Activated naive CD4-positive, alpha-beta T cell treated with anti-CD3 and anti-CD28 coated beads, Interleukin-2, amount 10 ng/mL, durations not matched to agents 7 days and 5 days (primary cell): ENCODE results near the gene TPM4.
A peak's percentile ranks its signal among the peaks of the same experiment; 100 is the strongest.
"Not testable (repeated sequence)": the region's sequence is repeated elsewhere in the genome, so short reads cannot be mapped to it uniquely, and the experiment has no call there.

ENCODE experiments used
- CTCF ChIA-PET: fragments of 350-600 bp; sonication (Branson Sonifier 250); formaldehyde crosslinking; loops from one replicate; lab custom pipeline; 2021; ENCODE audit warnings: antibody characterized with exemption; lab: Charles Lee
- DNase-seq: peaks from one replicate; pipeline ENCODE4 v3.0.0-alpha.2; 2020
- H3K27ac Mint-ChIP-seq: one replicate; pipeline ENCODE4 v1.8.0; 2021; ENCODE audit warnings: mild to moderate bottlenecking, moderate library complexity, mixed read lengths
- H3K27me3 Mint-ChIP-seq: one replicate; pipeline ENCODE4 v1.8.0; 2021; ENCODE audit warnings: mild to moderate bottlenecking, mixed read lengths
- H3K36me3 Mint-ChIP-seq: one replicate; pipeline ENCODE4 v1.8.0; 2021; ENCODE audit warnings: mixed read lengths
- H3K4me1 Mint-ChIP-seq: one replicate; pipeline ENCODE4 v1.8.0; 2021; ENCODE audit warnings: mixed read lengths
- H3K4me3 Mint-ChIP-seq: one replicate; pipeline ENCODE4 v1.8.0; 2021; ENCODE audit warnings: mild to moderate bottlenecking, moderate library complexity, mixed read lengths
- H3K9me3 Mint-ChIP-seq: one replicate; pipeline ENCODE4 v1.8.0; 2021; ENCODE audit warnings: mixed read lengths

TPM4 gene

DNA sequence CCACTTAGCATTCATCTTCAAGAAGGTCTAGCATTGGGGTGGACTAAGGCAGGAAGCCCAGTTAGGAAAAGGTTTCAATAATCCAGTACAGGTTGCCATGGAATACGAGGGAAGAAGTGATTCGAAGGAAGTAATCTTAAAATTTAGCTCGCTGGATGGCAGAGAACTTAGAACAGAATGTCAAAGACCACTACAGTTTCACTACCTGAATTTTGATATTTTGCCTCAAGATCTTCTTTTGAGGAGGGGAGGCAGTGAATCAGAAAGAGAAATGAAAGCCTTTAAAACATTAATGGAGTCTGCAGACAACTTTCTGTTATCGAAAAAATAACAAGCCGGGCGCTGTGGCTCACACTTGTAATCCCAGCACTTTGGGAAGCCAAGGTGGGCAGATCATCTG, 28.4 kb downstream of the TPM4 start:
- H3K36me3 Mint-ChIP-seq = peaks cover 37% of the 10 kb centered on the region
- DNase-seq = no peak
- no peak overlapping the region for H3K27ac Mint-ChIP-seq
- no peak overlapping the region for H3K4me3 Mint-ChIP-seq
- no peaks in the 10 kb centered on the region for H3K27me3 Mint-ChIP-seq
- peaks cover 3% of the 10 kb centered on the region for H3K4me1 Mint-ChIP-seq
- no peaks in the 10 kb centered on the region for H3K9me3 Mint-ChIP-seq
- CTCF ChIA-PET = interaction anchor here (0.7 to 1.9 kb wide), 3 partner anchors 10 to 63 kb away, joined by 3 to 7 read pairs (median 5); no protein-coding TSS in a partner anchor

DNA sequence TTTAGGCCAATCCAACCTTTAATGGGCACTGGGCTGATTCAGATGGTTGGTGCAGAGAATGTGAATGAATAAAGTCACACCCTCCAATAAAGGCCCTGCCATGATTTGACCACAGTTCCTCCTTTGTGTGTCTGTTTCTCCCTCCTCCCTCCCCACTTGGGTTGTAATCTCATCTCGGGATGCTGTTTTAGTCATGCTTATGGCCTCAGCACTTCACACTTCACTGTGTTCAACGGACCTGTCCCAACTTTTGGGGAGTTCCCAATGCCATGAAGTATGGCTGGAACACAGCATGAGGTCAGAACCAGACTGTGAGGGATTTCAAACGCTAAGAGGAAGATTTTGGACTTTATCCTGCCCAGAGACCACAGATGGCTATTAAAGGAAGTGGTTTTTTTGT, 29.8 kb downstream of the TPM4 start:
- CTCF ChIA-PET = interaction anchor here (0.6 to 1.4 kb wide), 2 partner anchors 22 to 35 kb away, joined by 3 to 5 read pairs; no protein-coding TSS in a partner anchor
- DNase-seq = no peak
- no peaks in the 10 kb centered on the region for H3K9me3 Mint-ChIP-seq
- H3K27me3 Mint-ChIP-seq = no peaks in the 10 kb centered on the region
- no peak overlapping the region for H3K4me3 Mint-ChIP-seq
- H3K4me1 Mint-ChIP-seq = peaks cover 6% of the 10 kb centered on the region
- peaks cover 26% of the 10 kb centered on the region for H3K36me3 Mint-ChIP-seq
- no peak overlapping the region for H3K27ac Mint-ChIP-seq

DNA sequence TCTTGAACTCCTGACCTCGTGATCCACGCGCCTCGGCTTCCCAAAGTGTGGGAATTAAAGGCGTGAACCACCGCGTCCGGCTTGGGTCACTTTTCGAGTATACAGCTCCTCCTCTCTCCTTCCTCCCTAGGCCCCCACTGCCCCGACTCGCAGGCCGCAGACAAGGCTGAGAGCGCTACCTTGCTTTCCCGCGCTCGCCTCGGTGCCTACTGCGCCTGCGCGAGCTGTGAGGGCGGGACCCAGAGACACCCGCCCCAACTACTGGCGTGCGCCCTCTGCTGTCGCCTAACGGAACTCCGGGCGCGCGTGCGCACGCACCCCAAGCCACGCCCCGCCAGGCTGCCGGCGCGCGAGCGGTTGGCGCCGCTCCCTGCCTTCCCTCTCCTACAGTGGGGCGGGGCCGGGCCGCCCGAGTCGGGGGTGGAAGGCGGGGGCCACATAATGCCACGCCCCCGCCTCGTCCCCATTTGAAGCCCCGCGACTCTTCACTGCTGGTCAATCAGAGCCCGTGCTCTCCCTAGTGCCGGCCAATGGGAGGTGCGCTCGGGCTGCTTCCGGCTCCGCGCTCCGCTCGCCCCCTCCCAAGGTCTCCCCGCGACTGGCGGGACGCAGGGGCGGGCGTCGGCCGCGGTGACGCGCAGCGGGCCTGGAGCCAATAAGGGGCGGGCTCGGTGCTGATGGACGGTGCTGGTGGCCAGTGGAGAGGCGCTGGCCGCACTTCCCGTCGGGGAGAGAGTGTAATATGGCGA, 35.0 kb downstream of the TPM4 start, which contains the start of gene RAB8A:
RAB8A (plus strand) TSS at position 730 of the 749 bp plus-strand sequence; CDS start at position 743, 13 bp downstream.
- Mint-ChIP-seq H3K4me1 (peaks cover 39% of the 10 kb centered on the region), H3K4me3 (peak within 1 kb of the TSS; percentile 99), H3K9me3 (no peaks in the 10 kb centered on the region), H3K27me3 (no peaks in the 10 kb centered on the region), H3K27ac (peak within 1 kb of the TSS; percentile 97), H3K36me3 (peaks cover 21% of the 10 kb centered on the region)
- CTCF ChIA-PET = interaction anchor here (0.6 to 2.0 kb wide), 9 partner anchors 12 to 307 kb away, joined by 3 to 9 read pairs (median 4); no protein-coding TSS in a partner anchor
- DNase-seq = peak; percentile 98

DNA sequence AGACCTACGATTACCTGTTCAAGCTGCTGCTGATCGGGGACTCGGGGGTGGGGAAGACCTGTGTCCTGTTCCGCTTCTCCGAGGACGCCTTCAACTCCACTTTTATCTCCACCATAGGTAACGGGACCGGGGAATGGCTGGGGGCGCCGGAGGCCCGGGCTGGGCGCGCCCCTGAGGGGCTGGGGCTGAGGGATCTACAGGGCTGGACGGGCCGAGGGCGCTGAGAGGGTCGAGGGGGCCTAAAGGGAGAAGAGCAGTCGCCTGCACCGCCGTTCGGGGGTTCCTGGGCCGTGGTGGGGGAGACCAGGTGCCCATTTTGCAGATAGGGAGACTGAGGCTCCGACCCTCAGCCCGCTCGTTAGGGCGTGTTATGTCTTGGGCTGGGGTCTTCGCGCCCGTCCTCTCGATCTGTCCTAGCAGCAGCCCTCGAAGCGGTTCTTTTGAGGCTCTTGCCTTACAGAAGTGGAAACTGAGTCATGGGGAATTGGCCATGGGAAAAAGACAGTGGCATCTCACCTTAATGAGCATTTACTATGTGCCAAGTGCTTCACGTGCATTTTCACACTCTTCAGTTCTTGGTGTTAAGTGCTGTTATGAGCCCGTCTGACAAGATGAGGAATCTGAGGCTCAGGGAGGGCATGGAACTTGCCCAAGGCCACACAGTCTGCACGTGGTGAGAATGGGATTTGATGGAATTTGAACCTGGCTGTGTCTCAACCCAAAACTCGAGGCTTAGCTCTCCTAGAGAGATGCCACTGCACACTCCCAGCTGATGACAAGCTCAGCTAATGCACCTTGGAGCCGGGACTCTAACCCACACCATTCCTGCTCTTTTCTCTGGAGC, 35.8 kb downstream of the TPM4 start:
- H3K27ac Mint-ChIP-seq = peak overlapping the region; percentile 97
- CTCF ChIA-PET = interaction anchor here (1.1 to 1.5 kb wide), 6 partner anchors 34 to 78 kb away, joined by 3 to 9 read pairs (median 4); no protein-coding TSS in a partner anchor
- no peaks in the 10 kb centered on the region for H3K9me3 Mint-ChIP-seq
- H3K4me3 Mint-ChIP-seq = peak overlapping the region; percentile 99
- no peak for DNase-seq
- no peaks in the 10 kb centered on the region for H3K27me3 Mint-ChIP-seq
- H3K4me1 Mint-ChIP-seq = peaks cover 43% of the 10 kb centered on the region
- H3K36me3 Mint-ChIP-seq = peaks cover 22% of the 10 kb centered on the region

DNA sequence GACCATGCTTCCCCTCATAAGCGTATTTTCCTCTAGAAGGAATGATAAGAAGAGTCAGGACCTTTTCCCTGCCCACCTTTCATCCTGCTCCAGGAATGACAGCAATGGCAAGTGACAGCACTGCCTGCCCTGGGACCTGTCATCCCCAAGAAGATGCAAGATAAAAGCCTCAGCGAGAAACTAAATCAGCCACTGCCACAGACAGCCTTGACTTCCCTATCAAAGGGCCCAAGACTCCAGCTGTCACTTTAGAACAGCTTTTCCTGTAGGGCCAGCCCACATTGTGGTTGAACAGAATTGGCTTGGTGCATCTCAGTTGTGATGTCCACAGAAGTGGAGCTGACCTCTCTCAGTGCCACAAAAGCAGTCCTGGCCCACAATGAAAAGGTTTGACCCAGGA, 36.5 kb downstream of the TPM4 start:
- Mint-ChIP-seq H3K36me3 (peaks cover 29% of the 10 kb centered on the region), H3K27ac (peak overlapping the region; percentile 97), H3K9me3 (no peaks in the 10 kb centered on the region), H3K4me1 (peaks cover 49% of the 10 kb centered on the region), H3K27me3 (no peaks in the 10 kb centered on the region), H3K4me3 (peak overlapping the region; percentile 99)
- no peak for DNase-seq
- CTCF ChIA-PET = interaction anchor here (0.7 to 1.5 kb wide), 3 partner anchors 39 to 66 kb away, joined by 3 to 4 read pairs (median 4); no protein-coding TSS in a partner anchor

DNA sequence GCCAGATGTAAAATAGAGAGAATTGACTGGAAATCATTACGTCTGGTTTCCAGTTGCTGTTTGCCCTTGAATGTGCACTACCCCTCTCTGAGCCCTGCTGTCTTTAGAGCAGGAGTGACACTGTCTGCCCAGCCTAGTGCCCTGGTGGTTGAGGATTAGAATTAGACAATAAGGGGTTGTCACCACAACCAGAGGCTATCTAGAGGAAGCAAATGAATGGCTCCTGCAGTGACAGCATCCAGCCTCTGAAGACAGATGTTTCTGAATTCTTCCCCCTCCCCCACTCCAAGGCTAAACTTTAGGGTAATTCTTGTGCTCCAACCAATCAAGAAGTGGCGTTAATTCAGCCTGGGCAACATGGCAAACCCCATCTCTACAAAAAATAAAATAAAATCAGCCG, 37.4 kb downstream of the TPM4 start:
- peak overlapping the region; percentile 54 for H3K4me3 Mint-ChIP-seq
- no peak for DNase-seq
- peaks cover 59% of the 10 kb centered on the region for H3K4me1 Mint-ChIP-seq
- H3K9me3 Mint-ChIP-seq = no peaks in the 10 kb centered on the region
- H3K36me3 Mint-ChIP-seq = peaks cover 37% of the 10 kb centered on the region
- CTCF ChIA-PET = interaction anchor here (0.7 to 1.5 kb wide), 3 partner anchors 40 to 65 kb away, joined by 3 to 4 read pairs (median 4); no protein-coding TSS in a partner anchor
- H3K27ac Mint-ChIP-seq = peak overlapping the region; percentile 73
- H3K27me3 Mint-ChIP-seq = no peaks in the 10 kb centered on the region

DNA sequence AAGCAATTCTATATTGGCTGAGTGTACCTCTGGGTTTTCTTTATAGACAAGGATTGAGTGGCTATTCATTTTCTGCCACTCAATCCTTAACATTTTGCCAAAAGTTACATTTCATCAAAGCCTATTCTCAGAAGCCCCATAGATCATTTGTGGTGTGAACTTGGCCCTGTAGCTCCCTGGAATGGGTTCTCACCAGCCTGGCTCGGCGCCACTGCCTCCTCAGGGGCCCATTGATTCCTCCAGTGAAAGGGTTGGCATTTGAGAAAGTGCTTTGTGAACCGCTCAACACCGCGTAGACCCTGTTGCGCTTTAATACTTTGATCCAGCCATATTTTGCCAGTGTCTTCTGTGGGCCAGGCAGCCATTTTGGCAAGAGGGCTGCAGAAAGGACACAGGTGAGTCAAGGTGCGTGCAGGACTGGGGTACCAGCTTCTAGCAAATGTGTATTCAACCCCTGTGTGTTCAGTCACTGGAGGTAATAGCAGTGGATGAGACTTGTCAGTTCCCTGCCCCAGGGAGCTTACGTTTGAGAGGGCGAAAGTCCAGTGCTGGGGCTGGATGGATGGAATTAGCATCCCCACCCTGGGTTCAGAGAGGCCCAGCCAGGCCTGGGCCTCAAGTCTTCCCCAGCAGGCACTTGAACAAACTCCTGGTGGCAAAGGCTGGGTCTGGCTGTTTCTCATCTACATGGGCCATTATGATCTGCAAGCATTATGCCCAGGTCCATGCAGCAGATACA, 39.2 kb downstream of the TPM4 start:
- no peaks in the 10 kb centered on the region for H3K27me3 Mint-ChIP-seq
- CTCF ChIA-PET = interaction anchor here (1.2 kb wide), 1 partner anchor 70 kb away, joined by 3 read pairs; no protein-coding TSS in a partner anchor
- H3K4me1 Mint-ChIP-seq = peaks cover 72% of the 10 kb centered on the region
- no peak for DNase-seq
- no peak overlapping the region for H3K4me3 Mint-ChIP-seq
- no peak overlapping the region for H3K27ac Mint-ChIP-seq
- H3K36me3 Mint-ChIP-seq = peaks cover 50% of the 10 kb centered on the region
- H3K9me3 Mint-ChIP-seq = no peaks in the 10 kb centered on the region

DNA sequence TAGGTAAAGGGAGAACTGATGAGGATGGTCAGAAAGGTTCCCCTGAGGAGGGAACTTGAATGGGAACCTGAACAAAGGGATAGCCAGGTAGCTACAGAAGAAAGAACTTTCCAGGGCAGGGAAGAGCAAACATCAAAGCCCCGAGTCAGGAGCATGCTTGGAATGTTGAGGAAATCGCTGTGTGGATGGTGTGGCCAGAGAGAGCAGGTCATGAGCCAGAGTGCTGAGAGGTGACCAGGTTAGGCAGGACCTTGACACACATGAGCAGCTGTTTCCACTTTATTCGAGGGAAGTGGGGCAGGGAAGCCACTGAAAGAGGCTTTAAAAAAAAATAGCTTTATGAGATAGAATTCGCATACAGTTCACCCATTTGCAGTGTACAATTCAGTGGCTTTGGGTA, 39.8 kb downstream of the TPM4 start:
- CTCF ChIA-PET = interaction anchor here (1.2 kb wide), 1 partner anchor 70 kb away, joined by 3 read pairs; no protein-coding TSS in a partner anchor
- H3K36me3 Mint-ChIP-seq = peaks cover 49% of the 10 kb centered on the region
- no peak overlapping the region for H3K4me3 Mint-ChIP-seq
- H3K27me3 Mint-ChIP-seq = no peaks in the 10 kb centered on the region
- H3K27ac Mint-ChIP-seq = peak overlapping the region; percentile 68
- DNase-seq = no peak
- peaks cover 69% of the 10 kb centered on the region for H3K4me1 Mint-ChIP-seq
- no peaks in the 10 kb centered on the region for H3K9me3 Mint-ChIP-seq

DNA sequence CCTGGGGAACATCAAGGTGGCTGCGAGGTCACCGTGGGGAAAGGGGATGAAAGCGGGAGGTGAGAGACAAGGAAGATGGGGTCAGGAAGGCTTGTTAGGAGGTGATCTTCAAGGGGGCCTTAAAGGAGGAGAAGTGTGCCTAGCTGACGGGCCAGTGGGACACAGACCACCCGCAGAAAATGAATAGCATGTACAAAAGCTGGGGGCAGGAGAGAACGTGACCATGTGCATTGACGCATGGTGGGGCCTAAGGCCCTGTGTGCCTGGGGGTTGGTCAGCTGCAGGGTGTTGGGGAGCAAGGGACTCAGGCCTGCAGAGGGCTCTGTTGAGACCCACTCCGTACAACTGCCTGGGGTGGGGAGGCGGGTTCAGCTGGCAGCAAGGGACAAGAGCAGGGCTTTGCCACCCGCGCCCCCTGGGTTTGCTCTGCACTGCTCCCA, 41.3 kb downstream of the TPM4 start:
- Mint-ChIP-seq H3K36me3 (peaks cover 54% of the 10 kb centered on the region), H3K4me3 (no peak overlapping the region), H3K27me3 (no peaks in the 10 kb centered on the region), H3K4me1 (peaks cover 61% of the 10 kb centered on the region), H3K27ac (peak overlapping the region; percentile 91), H3K9me3 (no peaks in the 10 kb centered on the region)
- DNase-seq = no peak
- CTCF ChIA-PET = interaction anchor here (0.6 to 1.3 kb wide), 5 partner anchors 22 to 278 kb away, joined by 3 read pairs; partner anchors contain the start of gene FAM32A

DNA sequence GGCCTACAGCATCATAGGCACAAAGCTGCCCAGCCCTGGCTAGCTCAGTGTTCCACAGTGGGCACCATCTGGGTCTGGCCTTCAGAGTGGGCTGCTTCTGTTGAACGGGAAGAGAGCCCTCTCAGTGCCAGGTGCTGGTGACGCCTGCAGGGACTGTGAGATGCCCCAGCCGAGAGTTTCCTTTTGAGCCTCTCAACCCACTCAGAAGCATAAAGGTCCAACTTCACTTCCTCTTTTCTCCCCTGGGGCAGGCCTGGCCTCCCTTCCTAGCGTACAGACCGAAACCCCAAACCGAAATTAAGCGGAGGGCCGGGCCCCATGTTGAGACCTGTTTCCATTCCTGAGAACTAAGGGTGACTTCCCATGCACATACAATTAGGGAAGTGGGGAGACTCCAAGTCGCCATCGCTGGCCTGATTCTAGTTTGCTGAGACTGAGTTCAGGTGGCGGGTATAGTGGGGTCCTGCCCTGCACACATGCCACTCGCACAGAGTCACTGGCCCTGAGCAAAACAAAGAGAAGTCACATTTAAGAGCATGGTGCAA, 42.3 kb downstream of the TPM4 start:
- peak; percentile 32 for DNase-seq
- Mint-ChIP-seq H3K27ac (peak overlapping the region; percentile 91), H3K4me1 (peaks cover 54% of the 10 kb centered on the region), H3K4me3 (no peak overlapping the region), H3K9me3 (no peaks in the 10 kb centered on the region), H3K36me3 (peaks cover 52% of the 10 kb centered on the region), H3K27me3 (no peaks in the 10 kb centered on the region)
- CTCF ChIA-PET = interaction anchor here (1.2 to 1.3 kb wide), 2 partner anchors 63 to 67 kb away, joined by 3 read pairs; partner anchors contain the start of gene FAM32A

DNA sequence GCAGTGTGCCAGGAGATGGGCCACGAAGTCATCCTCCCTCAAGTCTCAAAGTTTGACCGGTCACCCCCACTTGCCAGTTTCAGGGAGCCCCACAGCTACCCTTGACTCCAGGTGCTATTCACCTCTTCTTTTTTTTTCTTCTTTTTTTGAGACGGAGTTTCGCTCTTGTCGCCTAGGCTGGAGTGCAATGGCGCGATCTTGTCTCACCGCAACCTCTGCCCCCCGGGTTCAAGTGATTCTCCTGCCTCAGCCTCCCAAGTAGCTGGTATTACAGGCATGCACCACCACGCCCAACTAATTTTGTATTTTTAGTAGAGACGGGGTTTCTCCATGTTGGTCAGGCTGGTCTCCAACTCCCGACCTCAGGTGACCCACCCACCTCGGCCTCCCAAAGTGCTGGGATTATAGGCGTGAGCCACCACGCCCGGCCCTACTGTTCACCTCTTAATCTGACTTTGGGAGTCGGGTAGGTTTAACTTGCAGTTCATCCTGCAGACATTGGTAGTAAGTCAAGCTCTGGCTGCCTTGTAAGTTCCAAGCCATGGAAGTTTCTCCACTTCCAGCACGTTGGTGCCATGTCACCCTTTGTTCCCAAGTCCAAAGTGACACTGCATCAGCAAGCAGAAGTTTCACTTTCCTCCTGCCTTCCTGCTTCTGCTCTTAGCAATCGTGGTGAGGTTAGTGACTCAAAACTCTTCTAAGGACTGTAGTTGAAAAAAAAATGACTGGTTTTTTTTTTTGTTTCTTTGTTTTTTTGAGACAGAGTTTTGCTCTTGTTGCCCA, 43.0 kb downstream of the TPM4 start:
- DNase-seq = peak; percentile 59
- H3K36me3 Mint-ChIP-seq = peaks cover 51% of the 10 kb centered on the region
- peaks cover 51% of the 10 kb centered on the region for H3K4me1 Mint-ChIP-seq
- H3K27ac Mint-ChIP-seq = peak overlapping the region; percentile 91
- not testable (repeated sequence) for H3K4me3 Mint-ChIP-seq, H3K27me3 Mint-ChIP-seq, H3K9me3 Mint-ChIP-seq
- CTCF ChIA-PET = interaction anchor here (1.0 kb wide), 1 partner anchor 77 kb away, joined by 3 read pairs; no protein-coding TSS in a partner anchor

DNA sequence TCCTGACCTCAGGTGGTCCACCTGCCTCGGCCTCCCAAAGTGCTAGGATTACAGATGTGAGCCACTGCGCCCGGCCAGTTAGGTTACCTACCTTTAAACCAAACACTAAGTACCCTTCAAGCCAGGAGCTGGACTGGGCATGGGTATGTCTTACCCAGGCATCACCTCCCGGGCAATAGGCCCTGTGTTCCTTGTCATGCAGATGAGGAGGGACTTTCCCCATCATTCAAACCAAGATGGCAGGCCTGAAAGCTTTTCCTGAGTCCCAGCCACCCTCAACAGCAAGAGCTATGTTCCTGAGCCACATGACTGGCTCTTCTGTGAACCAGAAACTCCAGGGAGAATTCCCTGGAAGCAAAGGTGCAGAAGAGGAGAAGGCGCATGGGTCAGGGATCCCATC, 44.8 kb downstream of the TPM4 start:
- no peaks in the 10 kb centered on the region for H3K9me3 Mint-ChIP-seq
- DNase-seq = no peak
- peaks cover 54% of the 10 kb centered on the region for H3K36me3 Mint-ChIP-seq
- H3K4me1 Mint-ChIP-seq = peaks cover 36% of the 10 kb centered on the region
- H3K27ac Mint-ChIP-seq = no peak overlapping the region
- no peak overlapping the region for H3K4me3 Mint-ChIP-seq
- H3K27me3 Mint-ChIP-seq = no peaks in the 10 kb centered on the region
- CTCF ChIA-PET = no interaction called here
